ENCODE results near the gene ABHD2.

- TF ChIP-seq, protein P1, sequence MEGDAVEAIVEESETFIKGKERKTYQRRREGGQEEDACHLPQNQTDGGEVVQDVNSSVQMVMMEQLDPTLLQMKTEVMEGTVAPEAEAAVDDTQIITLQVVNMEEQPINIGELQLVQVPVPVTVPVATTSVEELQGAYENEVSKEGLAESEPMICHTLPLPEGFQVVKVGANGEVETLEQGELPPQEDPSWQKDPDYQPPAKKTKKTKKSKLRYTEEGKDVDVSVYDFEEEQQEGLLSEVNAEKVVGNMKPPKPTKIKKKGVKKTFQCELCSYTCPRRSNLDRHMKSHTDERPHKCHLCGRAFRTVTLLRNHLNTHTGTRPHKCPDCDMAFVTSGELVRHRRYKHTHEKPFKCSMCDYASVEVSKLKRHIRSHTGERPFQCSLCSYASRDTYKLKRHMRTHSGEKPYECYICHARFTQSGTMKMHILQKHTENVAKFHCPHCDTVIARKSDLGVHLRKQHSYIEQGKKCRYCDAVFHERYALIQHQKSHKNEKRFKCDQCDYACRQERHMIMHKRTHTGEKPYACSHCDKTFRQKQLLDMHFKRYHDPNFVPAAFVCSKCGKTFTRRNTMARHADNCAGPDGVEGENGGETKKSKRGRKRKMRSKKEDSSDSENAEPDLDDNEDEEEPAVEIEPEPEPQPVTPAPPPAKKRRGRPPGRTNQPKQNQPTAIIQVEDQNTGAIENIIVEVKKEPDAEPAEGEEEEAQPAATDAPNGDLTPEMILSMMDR (IDR thresholded peaks at IDR 0.05; ENCODE audit: borderline replicate concordance, extremely low read depth, low read length, poor library complexity, severe bottlenecking), result no peak
- no peak for TF ChIP-seq EZH2 (IDR thresholded peaks at IDR 0.05; ENCODE audit: borderline replicate concordance, low read depth, low read length, severe bottlenecking)
Measured at GRCh38 chr15:89097313-89097712, 9.1 kb downstream of the ABHD2 start.

Data from DND-41 (cell line).